Thyroid gland (tissue), 4 donors: ENCODE measurements around the gene UBXN11. TPM values are rescaled to one million over a fixed set of nuclear protein-coding genes. Genes with fewer than 3 reads are reported as not detected.

ENCODE experiments used
- DNase-seq, 2 donors: peaks; one replicate each; pipeline ENCODE4 v3.0.0-alpha.2; 2019
- H3K27ac ChIP-seq, 3 donors: fragments of 200-600 bp; sonication (generic); 1 replicate in 2 of 3; 2 replicates in 1 of 3; pipeline ENCODE4 v1.5.1; 2016 to 2019; ENCODE audit warnings: mild to moderate bottlenecking in 1 of 3, moderate library complexity in 1 of 3
- H3K27me3 ChIP-seq: fragments of 200-600 bp; sonication (generic); one replicate; pipeline ENCODE4 v1.5.1; 2019
- H3K36me3 ChIP-seq, 2 donors: fragments of 200-600 bp; sonication (generic); one replicate each; pipeline ENCODE4 v1.5.1; 2016 to 2019
- H3K4me1 ChIP-seq, 2 donors: fragments of 200-600 bp; sonication (generic); one replicate each; pipeline ENCODE4 v1.5.1; 2017 to 2019
- H3K4me3 ChIP-seq, 3 donors: fragments of 200-600 bp; sonication (generic); replicated peaks in 1 of 3; 1 replicate in 2 of 3; 2 replicates in 1 of 3; pipeline ENCODE4 v1.5.1; 2016; ENCODE audit warnings: mild to moderate bottlenecking in 1 of 3
- H3K9me3 ChIP-seq: fragments of 200-600 bp; sonication (generic); one replicate; pipeline ENCODE4 v1.5.1; 2017
- CTCF ChIP-seq, 6 experiments: fragments of 200-600 bp in 3 of 6; fragments of 450-650 bp in 3 of 6; sonication (generic) in 3 of 6; IDR thresholded peaks; one replicate each; pipeline ENCODE4 v1.5.1; 2016 to 2019; ENCODE audit warnings: antibody characterized with exemption in 6 of 6, mild to moderate bottlenecking in 2 of 6, inconsistent platforms in 1 of 6, moderate library complexity in 1 of 6
- POLR2A ChIP-seq, 2 donors: fragments of 450-650 bp; IDR thresholded peaks; one replicate each; pipeline ENCODE4 v1.6.1; 2017; ENCODE audit warnings: antibody characterized with exemption in 2 of 2, mild to moderate bottlenecking in 2 of 2, moderate library complexity in 1 of 2
- WGBS, 2 donors: methylation state at CpG; one replicate each; pipeline ENCODE4 v1.1.5; 2017; 5-methylcytosine and 5-hydroxymethylcytosine counted together
- intact Hi-C: fragments of 100-400 bp; cut with DNase I; formaldehyde crosslinking; loops from one replicate; pipeline ENCODE4 v1.15.1; 2023
- total RNA-seq, 4 donors: library from RNA; depleted of rRNA; stranded (reverse); fragments of >200 nt; gene quantifications; one replicate each; pipeline ENCODE4 v1.2.3, GENCODE V29; 2016

The UBXN11 gene
- total RNA-seq, 4 donors from 2014 or later = 23.9 to 35.4 (median 30.2) TPM

- H3K4me3 ChIP-seq = no peak overlapping the region
- DNase-seq = no peak
- no peak overlapping the region for H3K27ac ChIP-seq
- H3K9me3 ChIP-seq = no peaks in the 10 kb centered on the region
- H3K27me3 ChIP-seq = no peaks in the 10 kb centered on the region
- TF ChIP-seq CTCF (IDR thresholded peaks at IDR 0.05) (no peak), POLR2A (IDR thresholded peaks at IDR 0.05) (no peak)
- intact Hi-C loops = no loop called here
- H3K4me1 ChIP-seq = no peaks in the 10 kb centered on the region
- 94 to 98% methylated on average over 9 of the region's 9 CpGs for WGBS, 2 donors
- peaks cover 12 to 27% of the 10 kb centered on the region in 2 donors for H3K36me3 ChIP-seq
These were observed 37.9 kb downstream of the UBXN11 start for GRCh38 chr1:26268290-26269197.

GRCh38 chr1:26265405-26265804, 41.0 kb downstream of the UBXN11 start:
- Histone ChIP-seq H3K27me3 (no peaks in the 10 kb centered on the region), H3K4me3 (no peak overlapping the region), H3K27ac (no peak overlapping the region), H3K36me3 (peaks cover 10 to 33% of the 10 kb centered on the region in 2 donors), H3K4me1 (no peaks in the 10 kb centered on the region), H3K9me3 (no peaks in the 10 kb centered on the region)
- 94 to 100% methylated on average over 1 of the region's 1 CpG for WGBS, 2 donors
- TF ChIP-seq POLR2A (IDR thresholded peaks at IDR 0.05) (no peak), CTCF (IDR thresholded peaks at IDR 0.05) (no peak)
- no peak for DNase-seq
- intact Hi-C loops = no loop called here

GRCh38 chr1:26263212-26263611, 43.2 kb downstream of the UBXN11 start:
- no peaks in the 10 kb centered on the region for H3K27me3 ChIP-seq
- no peak overlapping the region for H3K4me3 ChIP-seq
- H3K4me1 ChIP-seq = no peaks in the 10 kb centered on the region
- intact Hi-C loops = no loop called here
- no peak for DNase-seq
- no peak overlapping the region for H3K27ac ChIP-seq
- TF ChIP-seq POLR2A (IDR thresholded peaks at IDR 0.05) (no peak), CTCF (IDR thresholded peaks at IDR 0.05) (no peak)
- peaks cover 24 to 42% of the 10 kb centered on the region in 2 donors for H3K36me3 ChIP-seq
- no peaks in the 10 kb centered on the region for H3K9me3 ChIP-seq
- WGBS, 2 donors = 87 to 98% methylated on average over 5 of the region's 5 CpGs

- Histone ChIP-seq H3K4me1 (peaks cover 0 to under 1% of the 10 kb centered on the region in 2 donors), H3K36me3 (peaks cover 35 to 41% of the 10 kb centered on the region in 2 donors), H3K4me3 (no peak overlapping the region), H3K27ac (no peak overlapping the region), H3K27me3 (no peaks in the 10 kb centered on the region), H3K9me3 (no peaks in the 10 kb centered on the region)
- intact Hi-C loops = no loop called here
- DNase-seq = no peak
- WGBS, 2 donors = 91 to 92% methylated on average over 5 of the region's 5 CpGs
- TF ChIP-seq CTCF (IDR thresholded peaks at IDR 0.05) (no peak), POLR2A (IDR thresholded peaks at IDR 0.05) (no peak)
These were observed 46.9 kb downstream of the UBXN11 start for GRCh38 chr1:26259578-26259977.

GRCh38 chr1:26259005-26259404, 47.4 kb downstream of the UBXN11 start:
- no peak for DNase-seq
- no peak for TF ChIP-seq CTCF (IDR thresholded peaks at IDR 0.05)
- TF ChIP-seq POLR2A (IDR thresholded peaks at IDR 0.05) = no peak
- intact Hi-C loops = no loop called here
- H3K4me3 ChIP-seq = no peak overlapping the region
- peaks cover 0 to 6% of the 10 kb centered on the region in 2 donors for H3K4me1 ChIP-seq
- no peaks in the 10 kb centered on the region for H3K9me3 ChIP-seq
- peaks cover 35 to 39% of the 10 kb centered on the region in 2 donors for H3K36me3 ChIP-seq
- no peaks in the 10 kb centered on the region for H3K27me3 ChIP-seq
- H3K27ac ChIP-seq = no peak overlapping the region
- 94% methylated on average over 2 of the region's 2 CpGs for WGBS, 2 donors
